DMS79 treated with DMSO at 0.1 percent for 48 hours (cell line): ENCODE measurements around the gene ELL2.

ENCODE experiments used
- DNase-seq: peaks from one replicate; lab custom pipeline; 2025; lab: John Stamatoyannopoulos, UW

The ELL2 gene

DNA sequence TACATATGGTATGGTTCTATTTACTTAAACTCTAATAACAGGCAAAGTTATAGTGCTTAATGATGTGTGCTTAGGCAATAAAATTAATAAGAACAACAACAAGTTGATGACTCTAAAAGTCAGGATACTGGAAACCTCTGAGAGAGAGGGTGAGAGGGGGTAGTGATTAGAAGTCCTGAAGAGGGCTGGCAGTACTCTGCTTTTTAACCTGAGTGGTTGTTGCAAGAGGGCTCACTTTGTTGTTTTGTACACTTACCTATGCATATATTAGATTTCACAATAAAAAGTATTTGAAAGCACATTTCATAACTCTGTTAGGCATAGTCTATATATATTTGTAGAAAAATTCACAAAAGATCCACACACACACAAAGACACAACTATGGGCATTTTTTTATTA, 21.4 kb upstream of the ELL2 start:
- no peak for DNase-seq

DNA sequence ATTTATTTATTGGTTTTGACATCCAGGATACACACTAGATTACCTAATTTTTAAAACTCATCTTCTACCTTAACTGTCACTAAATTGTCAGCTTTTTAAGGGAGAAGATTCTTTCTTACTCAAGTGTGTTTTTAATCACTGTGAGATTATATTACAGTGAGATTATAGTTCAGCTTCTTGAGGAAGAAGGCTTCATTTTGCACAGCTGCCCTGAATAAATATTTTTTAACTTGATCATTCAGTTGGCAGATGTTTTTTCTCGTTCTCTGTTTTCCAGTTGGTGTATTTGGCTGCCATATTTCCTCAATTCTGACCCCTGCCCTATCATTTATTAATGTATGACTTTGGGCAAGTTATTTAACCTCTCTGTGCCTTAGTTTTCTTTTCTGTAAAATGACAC, 15.0 kb upstream of the ELL2 start:
- no peak for DNase-seq

DNA sequence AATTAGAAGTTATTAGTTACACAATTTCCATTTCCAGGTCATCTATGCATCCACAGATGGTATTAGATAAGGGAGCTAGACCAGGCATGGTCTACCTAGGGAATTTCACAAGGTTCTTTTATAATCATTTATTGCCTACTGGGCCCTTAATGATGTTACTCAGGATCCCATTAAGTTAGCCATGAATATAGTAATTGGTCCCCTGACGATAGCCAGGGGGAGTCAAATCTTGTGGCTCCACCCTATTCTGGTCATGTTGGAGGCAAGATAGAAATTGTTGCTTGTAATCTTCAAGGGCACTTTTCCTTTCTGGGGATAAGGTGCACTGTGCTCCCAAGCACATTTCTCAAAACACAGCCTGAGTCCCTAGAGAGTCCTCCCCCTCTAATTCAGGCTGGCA, 14.1 kb upstream of the ELL2 start:
- no peak for DNase-seq

DNA sequence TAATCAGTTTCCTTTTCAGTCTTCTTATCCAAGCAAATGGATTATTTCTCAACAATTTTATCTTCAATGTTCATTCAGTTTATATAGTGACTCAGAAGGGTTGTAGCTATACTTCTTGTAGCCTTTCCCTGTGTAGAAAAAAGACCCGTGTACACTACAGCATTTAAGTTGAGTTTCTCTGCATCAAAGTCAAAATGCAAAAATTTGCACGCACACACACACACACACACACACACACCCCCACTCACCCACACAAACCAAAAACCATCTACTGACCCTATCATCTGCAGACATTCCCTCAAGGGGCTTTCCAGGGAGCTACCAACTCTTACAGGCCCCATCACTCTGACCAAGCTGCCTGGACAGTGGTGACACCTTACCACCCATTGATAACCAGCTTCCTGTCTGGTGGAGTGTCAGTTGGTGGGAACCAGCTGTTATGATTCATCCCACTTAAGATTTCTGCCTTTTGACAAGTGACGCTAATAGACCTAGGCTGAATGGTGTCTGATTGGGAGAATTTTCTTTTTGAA, 12.2 kb upstream of the ELL2 start:
- no peak for DNase-seq

DNA sequence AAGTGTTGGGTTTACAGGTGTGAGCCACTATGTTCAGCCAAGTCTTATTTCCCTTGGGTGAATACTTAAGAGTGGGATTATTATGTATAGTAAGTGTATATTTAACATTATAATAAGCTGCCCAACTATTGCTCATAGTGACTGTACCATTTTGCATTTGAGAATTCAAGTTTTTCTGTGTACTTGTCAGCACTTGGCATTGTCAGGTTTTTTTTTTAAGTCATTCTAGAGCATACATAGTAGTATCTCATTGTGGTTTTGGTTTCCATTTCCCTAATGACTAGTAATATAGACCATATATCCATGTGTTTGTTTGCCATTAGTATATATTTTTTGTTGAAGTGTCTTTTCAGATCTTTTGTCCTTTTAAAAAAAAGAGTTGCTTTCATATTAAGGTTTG, 10.5 kb upstream of the ELL2 start:
- no peak for DNase-seq

DNA sequence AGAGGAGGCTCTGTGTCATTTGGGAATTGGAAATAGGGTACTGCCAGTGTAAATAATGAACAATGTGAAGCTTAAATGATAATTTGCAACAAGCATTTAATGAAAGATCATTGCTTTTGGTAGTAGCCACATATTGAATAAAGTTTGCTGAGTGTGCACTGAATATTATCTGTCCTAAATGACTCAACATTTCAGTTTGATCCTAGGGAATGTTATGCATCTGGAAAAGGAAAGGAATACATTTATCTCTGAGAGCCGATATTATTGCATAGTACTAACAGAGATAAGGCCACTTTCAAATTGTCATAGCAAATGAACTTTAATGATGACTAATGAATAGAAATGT, 8.7 kb upstream of the ELL2 start:
- no peak for DNase-seq

DNA sequence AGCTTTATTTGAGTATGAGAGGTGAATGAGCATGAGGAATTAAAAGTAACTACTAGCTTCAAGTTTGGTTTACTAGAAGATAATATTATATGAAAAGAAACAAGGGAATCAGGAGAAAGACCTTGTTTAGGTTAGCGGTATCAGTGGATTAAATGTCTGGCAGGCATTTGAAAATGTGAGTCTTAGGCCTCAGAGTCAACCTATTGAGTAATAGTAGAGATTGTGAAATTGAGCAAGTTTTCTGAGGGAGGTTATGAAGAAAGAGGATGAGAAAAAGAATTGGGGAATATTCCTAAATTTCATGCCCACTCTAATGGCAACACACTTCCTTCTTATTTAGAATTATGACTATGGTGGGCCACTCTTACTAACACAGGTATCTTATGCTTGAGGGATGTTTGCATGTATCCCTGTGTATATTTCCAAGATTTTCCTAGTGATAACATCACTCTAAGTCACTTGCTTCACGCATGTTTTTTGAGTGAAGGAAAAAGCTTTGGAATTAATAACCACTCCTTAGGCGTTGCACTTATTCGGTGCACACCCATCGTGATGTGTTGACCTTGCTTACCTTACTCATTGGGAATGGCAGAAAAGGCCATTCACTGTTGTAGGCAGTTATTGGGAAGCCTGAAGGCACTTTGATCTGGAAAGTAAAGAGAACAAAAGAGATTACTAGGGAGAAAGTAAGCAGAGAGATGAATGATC, 8.2 kb upstream of the ELL2 start:
- no peak for DNase-seq

DNA sequence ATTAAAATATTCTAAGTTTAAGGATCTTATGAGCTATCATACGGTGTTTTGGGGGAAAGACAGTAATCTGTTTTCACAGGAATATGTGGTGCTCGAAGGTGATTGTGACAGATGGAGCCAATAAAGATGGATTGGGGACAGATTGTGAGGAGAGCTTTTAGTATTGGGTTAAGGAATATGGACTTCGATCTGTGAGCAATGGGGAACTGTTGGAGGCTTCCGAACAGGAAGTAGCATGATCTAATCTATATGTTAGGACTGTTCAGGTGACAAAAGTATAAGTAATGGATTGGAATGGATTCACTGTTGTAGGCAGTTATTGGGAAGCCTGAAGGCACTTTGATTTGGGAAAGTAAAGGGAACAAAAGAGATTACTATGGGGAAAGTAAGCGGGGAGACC, 7.4 kb upstream of the ELL2 start:
- no peak for DNase-seq

DNA sequence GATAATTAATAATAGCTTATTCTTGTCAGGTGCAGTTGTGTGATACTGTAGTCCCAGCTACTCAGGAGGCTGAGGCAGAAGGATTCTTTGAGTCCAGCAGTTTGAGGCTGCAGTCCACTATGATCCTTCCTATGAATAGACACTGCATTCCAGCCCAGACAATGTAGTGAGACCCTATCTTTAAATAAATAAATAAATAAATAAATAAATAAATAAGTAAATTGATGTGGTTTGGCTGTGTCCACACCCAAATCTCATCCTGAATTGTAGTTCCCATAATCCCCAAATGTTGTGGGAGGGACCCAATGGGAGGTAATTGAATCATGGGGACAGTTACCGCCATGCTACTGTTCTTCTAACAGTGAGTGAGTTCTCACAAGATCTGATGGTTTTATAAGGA, 5.6 kb upstream of the ELL2 start:
- DNase-seq, result no peak

DNA sequence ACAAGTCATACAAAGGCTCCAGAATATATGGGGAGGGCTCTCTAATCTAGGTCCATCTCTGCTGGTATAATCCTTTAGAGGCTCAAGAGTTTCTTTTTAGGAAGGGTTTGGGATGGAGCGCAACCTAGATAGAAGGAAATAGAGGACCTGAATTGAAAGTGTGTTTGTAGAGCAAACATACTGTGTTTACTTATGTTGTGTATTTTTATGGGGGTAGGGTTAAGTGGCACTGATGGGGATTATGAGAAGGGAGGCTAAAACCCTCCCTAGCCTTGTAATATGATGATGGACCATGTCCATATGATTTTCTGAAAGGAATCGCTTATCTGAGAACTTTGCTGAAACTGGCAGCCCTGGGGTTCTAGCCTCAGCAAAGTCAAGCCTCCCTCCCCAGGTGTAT, 4.4 kb upstream of the ELL2 start:
- DNase-seq, result no peak

DNA sequence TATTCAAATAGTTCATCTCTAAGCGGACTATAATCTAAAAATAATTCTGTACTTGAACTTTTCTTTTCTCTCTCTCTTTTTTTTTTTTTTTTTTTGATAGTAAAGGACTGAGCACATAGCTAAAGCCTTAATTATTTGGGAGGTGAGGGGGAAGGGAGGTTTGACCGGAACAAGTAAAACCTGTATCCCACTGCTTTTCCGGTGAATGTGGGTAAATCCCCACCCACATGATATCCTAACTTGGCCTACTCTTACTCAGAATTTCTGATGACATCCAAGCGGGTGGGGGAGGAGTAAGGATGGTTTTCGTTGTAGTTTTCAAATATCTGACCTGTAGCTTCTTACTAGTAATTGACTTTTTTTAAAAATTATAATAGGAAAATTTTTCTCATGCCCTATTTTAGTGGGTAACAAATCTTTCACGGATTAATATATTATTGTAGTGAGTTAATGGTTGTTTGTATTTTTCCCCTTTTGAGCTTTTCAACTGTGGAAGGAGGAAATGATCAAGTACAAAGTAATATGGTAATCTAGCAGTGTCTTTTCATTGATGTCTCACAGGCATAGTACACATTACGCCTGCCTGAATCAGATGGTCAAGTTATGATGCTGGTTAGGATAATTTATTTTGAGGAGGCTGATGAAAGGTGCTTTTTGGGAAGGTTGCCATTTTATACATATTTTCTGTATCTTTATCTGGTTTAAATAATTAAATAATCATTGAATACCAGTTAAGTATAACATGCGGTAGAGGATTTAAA, 2.2 kb upstream of the ELL2 start:
- no peak for DNase-seq

DNA sequence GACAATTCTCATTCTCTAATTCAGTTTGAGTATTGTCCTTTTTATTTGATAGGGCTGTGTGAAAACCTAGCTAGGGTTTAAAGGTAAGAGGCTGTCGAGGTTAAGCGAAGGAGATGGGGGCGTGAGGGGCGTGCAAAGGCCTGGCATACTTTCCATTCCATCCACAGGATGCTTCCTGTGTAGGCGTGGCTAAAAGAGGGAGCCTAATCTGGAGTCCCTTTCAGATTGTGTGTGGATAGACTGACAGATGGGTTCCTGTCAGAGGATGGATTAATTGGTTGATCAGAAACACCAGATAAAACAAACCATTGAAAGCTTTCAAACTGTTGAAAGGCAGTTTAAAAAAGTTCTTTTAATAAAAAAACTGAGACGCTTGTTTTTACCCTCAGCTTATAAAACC, 1.1 kb upstream of the ELL2 start:
- no peak for DNase-seq

DNA sequence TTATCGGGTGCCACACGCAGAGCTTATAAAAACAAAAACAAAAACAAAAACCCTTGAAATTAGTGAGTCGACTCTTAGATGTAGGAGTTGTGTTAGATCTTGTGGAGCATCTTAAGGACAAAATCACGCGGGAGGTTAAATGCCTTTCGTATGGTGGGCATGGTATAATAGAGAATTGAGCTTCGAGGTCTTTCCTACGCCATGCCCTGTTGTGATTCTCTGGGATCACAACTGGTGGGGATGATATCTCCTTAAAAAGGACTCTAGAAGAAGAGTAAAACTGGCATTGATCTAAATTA, 773 bp upstream of the ELL2 start:
- DNase-seq, result no peak

DNA sequence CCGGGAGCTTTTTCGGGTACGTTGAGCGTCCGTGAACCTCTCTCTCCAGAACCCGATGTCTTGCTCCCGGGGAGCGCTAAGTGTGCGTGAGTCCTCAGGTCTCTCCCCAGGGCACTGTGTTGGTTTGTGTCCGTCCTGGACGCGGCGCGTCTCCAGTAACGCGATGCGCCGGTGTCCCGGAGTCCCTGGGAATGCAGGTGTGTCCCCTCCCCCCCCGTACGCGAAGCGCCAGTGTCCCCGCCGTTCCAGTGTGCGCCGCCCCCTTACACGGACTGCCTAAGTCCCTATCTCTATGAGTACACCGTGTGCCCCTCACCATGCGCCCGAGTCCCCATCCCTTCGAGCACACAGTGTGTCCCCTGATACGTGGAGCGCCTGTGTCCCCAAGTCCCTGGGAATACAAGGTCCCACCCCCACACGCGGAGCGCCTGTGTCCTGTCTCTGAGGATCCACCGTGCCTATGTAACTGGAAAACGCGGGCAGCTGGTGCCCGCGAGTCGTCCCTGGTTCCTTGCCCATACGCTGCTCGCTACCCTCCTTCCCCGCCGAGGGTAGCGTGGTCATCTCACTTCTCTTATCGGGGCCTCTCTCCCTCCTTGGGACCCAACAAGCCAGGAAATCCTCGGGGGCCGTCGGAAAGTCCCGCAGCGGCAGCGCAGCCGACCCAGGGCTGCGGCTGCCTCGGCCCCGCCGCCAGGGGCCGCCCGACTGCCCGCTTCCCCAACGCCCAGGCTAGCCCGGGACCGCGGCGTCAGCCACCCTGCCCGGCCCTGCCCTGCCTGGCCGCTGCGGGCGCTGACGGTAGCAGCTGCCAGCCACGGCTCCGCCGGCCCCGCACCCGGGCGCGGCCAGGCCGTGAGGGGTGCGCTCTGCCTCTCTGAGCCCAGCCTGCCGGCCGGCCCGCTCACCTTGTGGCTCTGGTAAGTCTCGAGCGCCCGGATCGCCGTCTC, 709 bp downstream of the ELL2 start:
- peak; percentile 32 for DNase-seq

DNA sequence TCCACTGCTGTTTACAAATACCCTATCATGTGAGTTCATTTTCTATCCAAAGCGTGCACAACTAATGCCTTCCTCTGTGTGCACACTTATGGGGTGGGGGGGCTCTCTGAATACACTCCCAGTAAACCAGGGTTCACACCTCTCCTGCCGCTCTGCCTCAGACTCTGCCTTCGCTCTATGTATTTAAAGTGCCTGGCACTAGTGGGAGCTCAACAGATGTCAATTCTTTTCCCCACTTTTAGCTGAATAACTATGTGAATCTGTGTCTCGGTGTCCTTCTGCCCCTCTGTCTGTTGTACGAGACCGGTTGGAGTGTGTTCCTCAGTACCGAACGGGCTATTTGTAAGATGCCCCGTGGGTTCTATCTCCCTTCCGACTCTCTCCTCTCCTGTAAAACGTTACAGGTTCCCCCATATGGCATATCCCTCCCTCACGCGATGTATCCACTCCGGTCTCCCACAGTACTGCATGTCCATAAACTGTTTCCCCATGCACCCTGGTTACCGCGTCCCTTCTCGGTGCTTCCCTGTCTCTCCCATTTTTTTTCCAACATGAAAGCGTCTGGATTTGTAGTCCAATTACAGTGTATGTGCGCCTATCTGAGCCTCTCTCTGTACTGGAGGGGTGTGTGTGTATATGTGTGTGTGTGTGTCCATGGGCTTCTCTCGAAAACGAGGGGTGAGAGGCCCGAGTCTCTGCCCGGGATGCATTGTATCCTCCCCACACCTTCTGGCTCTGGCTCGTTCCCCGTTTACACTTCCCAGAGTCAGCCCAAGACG, 1.6 kb downstream of the ELL2 start:
- peak; percentile 20 for DNase-seq

DNA sequence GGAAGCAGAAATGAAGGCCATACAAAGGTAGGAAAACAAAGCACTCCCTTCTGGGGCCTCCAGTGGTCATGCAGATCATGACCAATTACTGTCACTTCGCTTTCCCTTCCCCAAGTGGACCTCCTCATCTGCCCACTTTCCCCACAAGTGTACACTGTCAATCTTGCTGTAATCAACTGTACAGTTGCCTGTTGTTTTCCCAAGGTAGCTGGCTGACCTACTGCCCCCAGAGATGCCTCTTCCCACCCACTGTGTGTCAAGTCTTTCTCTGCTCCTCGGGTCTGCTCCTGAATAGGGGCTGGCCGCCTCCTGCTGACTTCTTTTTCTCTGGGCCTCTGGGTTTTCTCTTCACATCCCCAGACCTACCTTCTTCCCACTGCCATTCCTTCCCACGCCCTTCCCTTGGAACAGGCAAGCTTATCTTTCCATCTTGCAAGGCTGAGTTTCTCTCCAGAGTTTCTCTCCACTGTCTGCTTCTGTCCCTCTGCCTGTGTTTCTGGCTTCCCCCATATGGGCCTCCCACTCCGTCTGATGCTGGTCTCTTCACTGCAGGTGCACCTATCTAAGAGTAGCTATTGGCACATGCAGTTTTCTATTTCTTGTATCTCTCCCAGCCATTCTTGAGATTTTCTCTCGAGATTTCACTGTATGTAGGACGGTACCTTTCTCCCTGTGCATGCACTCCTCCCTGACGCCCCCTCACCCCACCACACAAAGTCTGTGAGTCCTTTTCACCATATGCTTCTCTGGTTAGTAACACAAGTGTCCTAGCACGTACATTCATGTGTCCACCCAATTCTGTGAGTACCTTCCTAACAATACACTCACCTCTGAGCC, 2.4 kb downstream of the ELL2 start:
- DNase-seq, result no peak

DNA sequence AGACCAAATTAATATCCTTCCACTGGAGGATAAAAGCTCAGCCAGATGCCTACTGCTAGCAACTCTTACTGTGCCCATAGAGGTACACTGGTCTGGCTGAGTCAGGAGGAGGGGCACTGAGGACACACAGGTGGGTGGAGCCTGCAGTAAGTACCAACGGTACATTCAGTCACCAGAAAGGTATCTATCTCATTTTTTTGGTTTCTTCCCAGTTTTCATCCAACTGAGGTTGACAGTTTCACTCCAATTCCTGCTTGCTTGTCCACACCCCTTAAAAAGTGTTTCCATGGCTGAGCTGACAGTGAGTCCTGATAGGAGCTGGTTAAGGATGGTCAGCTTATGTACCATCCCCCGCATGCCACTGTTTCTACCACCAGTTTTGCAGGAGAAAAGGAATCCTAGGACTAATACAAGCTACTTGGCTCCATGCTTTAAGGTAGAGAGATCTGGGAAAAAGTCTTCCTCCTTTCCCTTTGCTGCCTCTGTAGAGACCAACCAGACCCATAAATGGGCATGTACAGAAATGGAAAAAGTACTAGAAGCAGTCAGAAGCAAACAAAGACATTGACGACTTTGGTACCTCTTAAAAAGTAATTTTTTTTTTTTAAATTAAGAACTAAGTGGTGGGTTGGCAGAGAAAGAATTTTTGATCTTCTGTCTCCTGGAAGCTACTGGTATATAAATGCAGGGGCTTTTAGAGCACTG, 3.2 kb downstream of the ELL2 start:
- DNase-seq, result no peak

DNA sequence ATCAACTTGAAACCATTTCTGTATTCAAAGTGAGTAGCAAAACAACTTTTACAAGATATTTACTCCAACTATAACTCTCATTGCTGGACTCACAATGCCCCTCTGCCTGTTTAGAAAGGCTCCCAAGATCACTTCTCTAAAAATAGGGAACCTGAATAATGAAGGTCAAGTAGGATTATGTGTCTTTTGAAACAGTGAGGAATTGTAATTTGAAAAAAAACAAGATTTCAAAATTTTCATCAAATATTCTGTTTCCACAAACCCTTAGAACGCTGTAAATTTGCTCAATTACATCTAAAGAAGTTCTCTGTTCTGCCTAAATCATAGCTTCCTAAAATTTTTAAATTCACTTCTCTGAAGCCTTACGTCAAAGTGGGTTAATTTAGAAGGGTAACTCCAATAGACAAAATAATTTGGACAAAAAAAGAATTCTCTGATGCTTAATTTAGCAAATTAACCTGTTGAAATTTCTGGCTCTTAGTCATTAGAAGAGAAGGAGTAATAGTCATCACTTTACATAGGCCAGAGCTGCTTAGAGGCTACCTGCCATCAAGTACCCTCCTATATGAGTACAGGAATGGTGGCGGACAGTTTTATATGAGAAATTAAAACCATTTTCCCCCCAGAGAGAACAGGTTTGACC, 4.0 kb downstream of the ELL2 start:
- DNase-seq, result no peak

DNA sequence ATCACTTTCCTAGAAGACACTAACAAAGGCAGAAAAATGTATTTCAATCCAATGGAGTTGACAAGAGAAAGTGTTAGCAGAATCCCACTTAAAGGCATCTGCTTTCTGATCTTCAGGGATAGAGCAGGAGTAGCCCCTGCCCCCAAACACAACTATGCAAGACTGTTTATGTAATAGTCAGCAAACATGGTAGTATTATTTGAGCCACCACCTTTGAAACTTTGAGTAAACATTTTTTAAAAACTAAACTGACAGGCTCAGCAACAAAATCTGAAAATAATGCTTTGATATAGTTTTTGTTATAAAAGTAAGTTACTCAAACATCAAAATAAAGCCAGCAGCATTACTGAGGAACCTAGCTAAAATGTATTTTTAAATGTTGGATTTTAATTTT, 4.8 kb downstream of the ELL2 start:
- DNase-seq, result no peak
